HEK293T (cell line): Measurements from ENCODE around the gene TSPAN9.

Source experiments
- BHLHE40 ChIP-seq: fragments of 450-650 bp; IDR thresholded peaks from 2 replicates; pipeline ENCODE4 v1.6.1; 2016; ENCODE audit warnings: mild to moderate bottlenecking, moderate library complexity, borderline replicate concordance
- FOXA1 ChIP-seq: fragments of 450-650 bp; IDR thresholded peaks from 2 replicates; pipeline ENCODE4 v1.6.1; 2016; ENCODE audit warnings: mild to moderate bottlenecking
- LEF1 ChIP-seq: fragments of 450-650 bp; IDR thresholded peaks from 2 replicates; pipeline ENCODE4 v1.6.1; 2017; ENCODE audit warnings: mild to moderate bottlenecking, borderline replicate concordance
- TARDBP ChIP-seq: fragments of 450-650 bp; IDR thresholded peaks from 2 replicates; pipeline ENCODE4 v1.6.1; 2016
- ZNF384 ChIP-seq: fragments of 450-650 bp; IDR thresholded peaks from 2 replicates; pipeline ENCODE4 v1.6.1; 2016

DNA sequence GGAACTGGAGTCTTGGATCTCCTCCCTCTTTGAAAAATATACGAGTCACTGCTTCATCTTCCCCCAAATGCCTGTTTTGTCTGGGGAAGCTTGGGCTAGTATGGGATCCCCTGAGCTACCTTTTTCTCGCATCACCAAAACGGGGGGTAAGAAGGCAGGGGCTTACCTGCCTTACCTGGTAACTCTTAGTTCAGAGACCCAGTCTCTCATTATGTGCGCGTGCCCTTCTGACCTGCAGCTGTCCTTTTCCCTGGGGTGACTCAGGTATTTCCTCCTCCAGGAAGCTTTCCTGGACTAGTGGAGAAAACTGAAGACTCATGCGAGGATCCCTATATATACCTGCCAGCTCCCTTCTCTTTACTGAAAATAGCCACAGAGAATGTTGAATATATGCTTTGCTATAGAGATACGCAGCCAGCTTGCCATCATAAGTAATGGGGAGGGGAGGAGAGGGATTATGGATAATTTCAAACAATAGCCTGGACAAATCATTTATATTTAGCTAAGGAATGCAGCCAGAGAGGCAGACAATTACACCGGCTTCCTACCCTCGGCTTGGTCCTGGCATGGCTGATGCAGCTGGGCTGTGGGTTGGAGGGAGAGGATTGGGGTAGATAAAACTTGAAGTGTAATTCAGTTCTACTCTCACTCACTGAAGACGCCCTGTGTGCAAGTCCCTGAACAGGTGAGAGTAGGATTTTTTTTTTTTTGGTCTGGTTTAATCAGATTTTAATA is 1.1 kb downstream of the TSPAN9 start:
- TF ChIP-seq BHLHE40: no peak
- TF ChIP-seq TARDBP: no peak
- no peak for TF ChIP-seq FOXA1
- no peak for TF ChIP-seq LEF1
- no peak for TF ChIP-seq ZNF384
